GM21723 (cell line): ENCODE results near the gene AK2.
"Not testable (repeated sequence)": the region's sequence is repeated elsewhere in the genome, so short reads cannot be mapped to it uniquely, and the experiment has no call there.

ENCODE experiments used
- ATAC-seq: cut with Tn5 transposase; IDR thresholded peaks from one replicate; pipeline ENCODE4 v1.9.1; 2021; ENCODE audit warnings: mild to moderate bottlenecking, moderate library complexity; ENCODE audit not compliant: unreplicated experiment

The AK2 gene

DNA sequence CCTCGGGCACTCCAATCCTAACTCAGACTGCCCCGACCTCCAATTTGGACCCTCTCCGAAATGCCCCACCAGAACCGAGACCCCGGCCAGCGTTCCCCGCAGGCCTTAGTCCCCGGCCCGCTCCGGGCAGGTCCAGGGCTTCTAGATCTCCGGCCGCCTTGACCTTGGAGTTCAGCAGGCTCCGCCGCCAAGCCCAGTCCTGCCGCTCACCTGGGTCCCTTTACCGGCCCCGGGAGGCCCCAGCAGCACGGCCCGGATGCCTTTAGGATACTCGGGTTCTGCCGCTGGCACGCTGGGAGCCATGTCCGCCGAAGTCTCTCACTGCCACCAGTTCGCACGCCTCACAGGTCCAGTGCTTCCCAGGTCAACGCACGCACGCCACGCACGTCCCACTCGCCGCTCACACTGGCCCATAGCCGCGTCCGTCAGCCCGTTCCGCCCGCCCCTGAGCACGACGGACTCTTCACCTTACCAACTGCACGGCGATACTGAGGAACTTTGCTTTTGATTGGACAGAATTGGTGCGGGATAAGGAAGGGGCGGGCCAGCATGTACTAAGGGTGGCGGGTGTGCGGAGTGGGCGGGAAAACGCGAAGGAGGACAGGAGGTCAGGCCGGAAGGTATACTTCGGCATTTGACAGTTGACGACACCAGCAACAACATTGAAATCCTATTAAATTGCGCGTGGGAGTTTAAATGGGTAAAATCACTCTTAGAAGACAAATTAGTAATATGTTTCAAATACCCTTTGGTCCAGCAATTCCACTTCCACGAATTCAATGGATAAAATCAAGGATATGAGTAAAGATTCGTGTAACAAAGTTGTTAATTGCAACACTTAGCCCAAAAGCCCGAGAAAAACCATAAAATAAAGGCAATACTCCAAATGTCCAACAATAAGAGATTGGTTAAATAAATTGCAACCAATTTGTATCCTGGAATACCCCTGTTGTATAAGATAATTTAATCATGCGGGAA is at the start of gene AK2:
TSS of gene AK2 (minus strand) at position 358 of the 978 bp plus-strand sequence. CDS start at position 303, 55 bp downstream.
- peak; percentile 98 for ATAC-seq

- no peak for ATAC-seq
These were observed 49.7 kb upstream of the AK2 start for GRCh38 chr1:33086384-33086850.

- ATAC-seq, result no peak
These were observed 48.6 kb upstream of the AK2 start for GRCh38 chr1:33085332-33085731.

- ATAC-seq, result no peak
These were observed 46.0 kb upstream of the AK2 start for GRCh38 chr1:33082575-33083108.

GRCh38 chr1:33081554-33082305 is 45.0 kb upstream of the AK2 start:
- ATAC-seq, result no peak

DNA sequence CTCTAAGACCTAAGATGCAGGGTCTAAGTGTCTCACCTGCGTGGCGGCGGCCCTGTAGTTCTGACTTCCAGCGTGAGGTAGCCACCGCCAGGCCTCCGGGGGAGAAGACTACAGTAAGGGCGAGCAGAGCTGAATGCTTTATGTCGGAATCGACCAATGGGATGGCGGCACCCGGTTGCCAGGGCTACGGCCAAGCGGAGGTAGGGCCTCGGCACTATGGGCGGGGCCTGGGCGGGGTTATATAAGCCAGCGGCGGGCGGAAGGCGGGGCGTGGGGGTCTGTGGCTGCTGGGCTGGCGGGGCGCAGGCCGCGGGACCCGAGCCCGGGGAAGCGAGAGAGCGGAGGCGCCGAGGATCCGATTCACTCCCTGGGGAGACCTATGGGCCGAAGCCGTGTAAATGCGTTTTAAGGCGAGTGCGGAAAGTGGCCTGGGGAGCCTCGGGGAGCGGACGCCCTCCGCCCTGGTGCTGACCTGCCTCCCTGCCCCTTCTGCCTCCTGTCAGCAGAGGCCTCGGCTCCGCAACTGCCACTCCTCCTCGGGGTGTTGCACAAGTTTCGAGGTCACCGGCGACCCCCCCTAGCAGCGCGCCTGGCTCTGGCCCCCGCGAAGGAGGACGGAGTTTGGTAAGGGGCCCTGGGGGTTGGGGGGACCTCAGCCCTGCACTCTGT is 44.3 kb upstream of the AK2 start, which contains the start of gene AZIN2:
TSS of gene AZIN2 (plus strand) at position 269 of the 669 bp plus-strand sequence. CDS start 1,097 bp downstream, outside the sequence.
- ATAC-seq, result peak; percentile 99

GRCh38 chr1:33080373-33080772 is 43.7 kb upstream of the AK2 start:
- ATAC-seq, result no peak

DNA sequence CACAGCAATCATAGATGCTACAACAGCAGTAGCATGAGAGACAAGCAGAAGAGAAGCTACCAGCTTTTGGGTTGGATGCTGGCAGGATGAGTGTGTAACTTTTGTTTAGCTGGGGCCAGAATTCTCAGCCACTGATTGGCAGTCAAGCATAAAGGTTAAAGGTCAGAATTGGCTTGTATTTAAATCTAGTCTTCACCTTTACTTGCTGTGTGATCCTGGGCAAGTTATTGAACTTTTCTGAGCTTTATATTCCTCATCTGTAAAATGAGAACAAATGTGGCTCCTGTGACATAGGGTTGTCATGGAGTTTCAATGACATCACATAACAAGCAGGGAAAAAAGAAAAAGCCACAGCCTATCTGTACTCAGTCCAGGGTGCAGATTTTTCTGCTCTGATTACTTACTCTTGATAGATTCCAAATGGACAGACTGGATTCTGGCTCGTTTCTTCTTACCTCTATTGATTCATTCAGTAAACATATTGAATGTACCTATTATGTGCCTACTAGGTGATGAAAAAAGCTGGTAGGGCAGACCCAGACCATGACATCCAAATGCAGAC is 41.4 kb upstream of the AK2 start:
- ATAC-seq, result no peak

DNA sequence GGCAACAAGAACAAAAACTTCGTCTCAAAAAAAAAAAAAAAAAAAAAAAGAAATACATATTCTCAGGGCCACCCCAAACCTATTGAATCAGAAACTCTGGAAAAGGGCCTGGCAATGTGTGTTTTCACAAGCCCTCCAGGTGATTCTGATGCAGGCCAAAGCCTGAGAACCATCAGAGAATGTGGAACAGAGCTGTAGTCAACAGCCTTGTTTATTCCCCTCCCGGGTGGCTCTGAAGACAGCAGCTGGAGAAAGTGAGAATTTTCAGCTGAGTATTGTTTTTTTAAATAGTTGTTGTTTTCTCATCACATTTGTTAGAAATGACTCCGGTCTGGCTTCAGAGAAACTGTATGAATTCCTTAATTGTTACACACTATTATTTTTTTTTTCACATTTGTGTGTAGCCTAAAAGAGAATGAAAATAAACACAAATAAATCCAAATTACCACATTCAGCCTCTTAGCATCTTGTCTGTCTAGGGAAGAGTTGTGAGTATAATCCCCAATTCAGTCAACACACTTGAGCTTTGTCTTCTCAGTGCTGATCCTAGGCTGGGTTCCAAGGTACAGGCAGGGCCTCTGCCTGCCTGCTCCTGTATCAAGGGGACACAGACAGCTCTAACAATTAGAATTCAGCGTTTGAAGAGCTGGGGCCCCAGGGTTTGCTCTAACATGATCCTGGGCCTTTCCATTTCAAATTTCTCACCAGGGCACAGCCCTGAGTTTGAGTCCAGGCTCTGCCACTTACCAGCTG is 37.7 kb upstream of the AK2 start:
- ATAC-seq, result no peak

DNA sequence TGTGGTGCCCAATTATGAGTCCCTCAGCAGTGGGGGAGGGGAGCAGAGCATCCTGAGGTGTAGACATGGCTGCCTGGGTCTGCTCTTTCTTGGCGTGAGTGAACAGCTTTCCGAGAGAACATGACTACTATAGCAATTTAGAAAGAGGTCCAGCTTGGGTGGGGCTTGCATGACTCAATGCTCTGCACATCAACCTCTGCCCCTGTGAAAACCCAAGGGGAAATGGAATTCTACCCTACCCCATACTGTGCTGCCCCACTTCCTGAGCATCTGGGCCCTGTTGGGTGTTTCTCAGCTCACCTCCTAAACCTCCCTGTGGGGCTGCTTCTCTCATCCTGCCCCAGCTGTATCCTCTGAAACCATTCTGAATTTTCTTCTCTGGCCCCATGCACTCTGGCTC is 36.0 kb upstream of the AK2 start:
- no peak for ATAC-seq

DNA sequence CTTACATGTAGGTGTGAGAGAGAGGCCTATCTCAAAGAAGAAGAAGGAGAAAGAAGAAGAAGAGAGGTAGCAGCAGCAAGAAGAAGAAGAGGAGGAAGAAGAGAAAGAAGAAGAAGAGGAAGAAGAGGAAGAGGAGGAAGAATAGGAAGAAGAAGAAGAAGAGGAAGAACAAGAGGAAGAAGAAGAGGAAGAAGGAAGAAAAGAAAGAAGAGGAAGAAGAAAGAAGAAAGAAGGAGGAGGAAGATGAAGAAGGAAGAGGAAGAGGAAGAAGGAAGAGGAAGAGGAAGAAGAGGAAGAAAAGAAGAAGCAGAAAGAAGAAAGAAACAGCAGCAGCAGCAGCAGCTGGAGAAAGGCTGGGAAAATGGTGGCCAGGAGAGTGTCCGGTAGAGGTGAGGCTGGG is 33.9 kb upstream of the AK2 start:
- no peak for ATAC-seq

DNA sequence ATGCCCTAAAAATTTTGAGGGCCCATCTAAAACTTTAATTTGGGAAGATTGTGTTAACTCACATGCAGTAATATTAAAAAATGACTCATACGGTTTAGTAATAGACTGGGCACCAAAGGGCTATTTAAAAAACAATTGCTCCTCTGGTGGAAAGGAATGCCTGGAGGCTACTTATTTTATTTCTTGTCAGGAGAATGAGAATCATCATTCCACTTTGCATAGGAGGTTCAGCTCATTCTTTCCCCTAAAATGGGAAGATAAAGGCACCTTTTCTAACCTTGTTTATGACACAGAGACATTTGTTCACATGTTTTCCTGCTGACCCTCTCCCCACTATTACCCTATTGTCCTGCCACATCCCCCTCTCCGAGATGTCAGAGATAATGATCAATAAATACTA is 31.4 kb upstream of the AK2 start:
- ATAC-seq, result not testable (repeated sequence)

GRCh38 chr1:33066477-33066876 is 29.8 kb upstream of the AK2 start:
- ATAC-seq, result not testable (repeated sequence)

GRCh38 chr1:33065301-33065700 is 28.6 kb upstream of the AK2 start:
- ATAC-seq, result no peak

DNA sequence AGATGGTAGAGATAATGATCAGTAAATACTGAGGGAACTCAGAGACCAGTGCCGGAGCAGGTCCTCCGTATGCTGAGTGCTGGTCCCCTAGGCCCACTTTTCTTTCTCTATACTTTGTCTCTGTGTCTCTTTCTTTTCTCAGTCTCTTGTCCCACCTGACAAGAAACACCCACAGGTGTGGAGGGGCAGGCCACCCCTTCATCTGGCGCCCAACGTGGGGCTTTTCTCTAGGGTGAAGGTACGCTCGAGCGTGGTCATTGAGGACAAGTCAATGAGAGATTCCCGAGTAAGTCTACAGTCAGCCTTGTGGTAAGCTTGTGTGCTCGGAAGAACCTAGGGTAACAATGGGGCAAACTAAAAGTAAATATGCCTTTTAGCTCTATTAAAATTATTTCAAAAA is 27.6 kb upstream of the AK2 start:
- not testable (repeated sequence) for ATAC-seq

DNA sequence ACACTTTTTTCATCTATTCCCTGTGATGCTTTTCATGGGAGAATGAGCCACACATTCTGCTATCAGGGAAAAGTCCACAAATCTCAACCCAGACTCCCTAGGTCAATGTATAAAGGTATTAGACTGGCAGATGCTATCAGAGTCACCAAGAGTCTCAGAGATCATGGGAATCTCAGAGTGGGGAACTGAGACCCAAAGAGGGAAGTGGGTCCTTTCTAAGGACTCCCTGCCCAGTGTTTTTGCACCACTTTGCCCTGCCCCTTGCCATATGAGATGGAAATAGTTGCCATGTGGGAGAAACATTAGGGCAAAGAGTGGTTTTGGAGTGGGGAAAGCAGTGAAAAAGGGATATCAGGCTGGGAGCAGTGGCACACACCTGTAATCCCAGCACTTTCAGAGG is 25.2 kb upstream of the AK2 start:
- no peak for ATAC-seq

DNA sequence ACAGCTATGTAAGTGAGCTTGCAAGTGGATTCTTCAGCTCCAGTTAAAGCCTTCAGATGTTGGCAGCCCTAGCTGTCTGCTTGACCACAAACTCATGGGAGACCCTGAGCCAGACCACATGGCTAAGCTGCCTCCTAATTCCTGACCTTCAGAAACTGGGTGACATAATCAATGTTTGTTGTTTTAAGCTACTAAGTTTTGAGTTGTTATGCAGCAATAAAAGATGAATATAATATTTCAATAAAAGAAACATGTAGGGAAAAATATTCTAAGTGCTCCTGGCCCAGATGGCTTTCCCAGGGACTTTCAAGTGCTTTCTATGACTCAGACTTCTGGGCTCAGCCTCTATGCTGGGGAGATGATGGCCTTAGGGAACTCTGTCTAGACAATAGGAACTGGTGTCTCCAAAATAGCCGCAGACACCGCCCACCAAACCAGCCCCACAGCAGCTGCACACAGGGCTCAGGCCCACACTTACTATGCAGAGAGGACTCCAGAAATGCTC is 23.9 kb upstream of the AK2 start:
- ATAC-seq, result no peak

DNA sequence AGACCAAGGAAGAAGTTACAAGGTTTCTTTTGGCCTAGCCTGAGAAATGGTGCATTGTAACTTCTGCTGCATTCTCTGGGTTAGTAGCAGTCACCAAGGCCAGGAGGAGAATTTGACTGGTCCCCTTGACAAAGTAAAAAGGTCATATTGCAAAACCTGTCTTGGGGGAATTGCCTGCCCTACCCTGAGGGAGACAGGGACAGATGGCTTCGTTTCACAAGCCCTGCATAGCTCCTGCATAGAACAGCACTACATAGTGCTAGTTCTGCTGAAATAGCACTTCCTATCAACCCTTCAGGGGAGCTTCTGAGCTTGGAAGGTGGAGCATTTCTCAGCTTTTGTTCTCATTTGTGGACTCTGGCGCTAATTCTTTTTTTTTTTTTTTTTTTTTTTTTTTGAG is 20.4 kb upstream of the AK2 start:
- ATAC-seq, result no peak

- ATAC-seq, result no peak
These were observed 19.7 kb upstream of the AK2 start for GRCh38 chr1:33056426-33056825.
